ENCODE results near the gene ZBTB24. TPM values are rescaled to one million over a fixed set of nuclear protein-coding genes. Genes with fewer than 3 reads are reported as not detected.

Gene ZBTB24
- total and polyA plus RNA-seq, 4 donors, result 2.0 to 8.3 (median 5.0) TPM

GRCh38 chr6:109491207-109491938 lies 8.4 kb upstream of the ZBTB24 start:
- Histone ChIP-seq H3K36me3 (ENCODE audit: control insufficient read depth in 1 of 2, insufficient read depth in 2 of 2, low read length in 1 of 2) (no peaks in the 10 kb centered on the region), H3K27ac (ENCODE audit: low read depth in 1 of 2, low read length in 2 of 2) (no peak overlapping the region), H3K4me3 (ENCODE audit: low read length in 2 of 2) (no peak overlapping the region), H3K9me3 (ENCODE audit: control insufficient read depth, low read length) (no peaks in the 10 kb centered on the region), H3K4me1 (ENCODE audit: control insufficient read depth in 1 of 2, insufficient read depth in 2 of 2, low read length in 2 of 2) (no peaks in the 10 kb centered on the region), H3K27me3 (ENCODE audit: control insufficient read depth in 1 of 2, insufficient read depth in 2 of 2, low read length in 1 of 2) (no peaks in the 10 kb centered on the region)
- WGBS, 2 donors, result 47 to 56% methylated on average over 5 of the region's 5 CpGs
- no peak for ATAC-seq (ENCODE audit: low FRiP score)
- no peak for DNase-seq
- intact Hi-C loops (cut with DNase I), result no loop called here

DNA sequence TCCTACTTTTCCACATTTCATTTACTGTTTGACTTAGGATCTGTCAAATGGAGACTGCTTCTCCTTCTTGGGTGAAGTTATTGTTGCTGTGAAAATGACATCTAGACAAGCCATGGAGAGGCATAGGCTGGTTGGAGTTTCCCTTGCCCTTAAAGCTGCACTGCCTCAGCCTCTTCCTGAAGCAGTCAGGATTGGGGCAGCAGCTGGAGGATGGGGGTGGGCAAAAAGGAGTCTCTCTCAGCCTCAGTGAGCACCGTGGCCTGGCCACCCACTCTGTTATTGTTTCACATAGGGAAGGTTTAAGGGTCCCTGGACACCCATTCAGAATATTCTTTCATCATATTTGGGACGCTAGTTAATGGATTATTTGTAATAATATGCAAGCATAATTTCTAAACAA lies 7.7 kb upstream of the ZBTB24 start:
- 61 to 68% methylated on average over 2 of the region's 2 CpGs for WGBS, 2 donors
- intact Hi-C loops (cut with DNase I), result no loop called here
- no peak for ATAC-seq (ENCODE audit: low FRiP score)

DNA sequence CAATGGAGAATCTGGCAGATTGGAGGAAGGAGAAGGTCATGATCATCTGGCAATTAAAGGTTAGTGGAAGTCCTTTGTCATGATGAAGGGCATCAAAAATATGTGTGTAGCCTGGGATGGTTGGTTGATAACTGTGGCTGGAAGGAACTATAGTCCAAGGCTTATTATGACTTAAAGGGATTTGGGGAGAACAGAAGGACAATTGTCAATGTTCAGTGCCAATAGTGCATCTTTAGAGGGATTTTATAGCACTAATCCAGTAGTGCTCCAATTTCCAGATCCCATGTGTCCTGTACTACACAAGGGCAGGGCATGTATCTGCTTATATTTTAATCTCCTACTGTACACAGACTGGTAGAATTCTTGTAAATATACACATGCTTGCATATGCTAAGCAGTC lies 5.0 kb upstream of the ZBTB24 start:
- no peak overlapping the region for H3K4me3 ChIP-seq (ENCODE audit: low read length in 2 of 2)

More for the DNA sequence above, 7.7 kb upstream of the ZBTB24 start:
- Histone ChIP-seq H3K4me3 (ENCODE audit: low read length in 2 of 2) (no peak overlapping the region), H3K4me1 (ENCODE audit: control insufficient read depth in 1 of 2, insufficient read depth in 2 of 2, low read length in 2 of 2) (no peaks in the 10 kb centered on the region), H3K27ac (ENCODE audit: low read depth in 1 of 2, low read length in 2 of 2) (no peak overlapping the region), H3K27me3 (ENCODE audit: control insufficient read depth in 1 of 2, insufficient read depth in 2 of 2, low read length in 1 of 2) (no peaks in the 10 kb centered on the region), H3K9me3 (ENCODE audit: control insufficient read depth, low read length) (no peaks in the 10 kb centered on the region), H3K36me3 (ENCODE audit: control insufficient read depth in 1 of 2, insufficient read depth in 2 of 2, low read length in 1 of 2) (no peaks in the 10 kb centered on the region)
- no peak for DNase-seq

GRCh38 chr6:109486068-109486467 lies 3.0 kb upstream of the ZBTB24 start:
- no peaks in the 10 kb centered on the region for H3K9me3 ChIP-seq (ENCODE audit: control insufficient read depth, low read length)
- H3K27me3 ChIP-seq (ENCODE audit: control insufficient read depth in 1 of 2, insufficient read depth in 2 of 2, low read length in 1 of 2), result no peaks in the 10 kb centered on the region
- H3K4me3 ChIP-seq (ENCODE audit: low read length in 2 of 2), result no peak overlapping the region
- H3K27ac ChIP-seq (ENCODE audit: low read depth in 1 of 2, low read length in 2 of 2), result no peak overlapping the region
- peaks cover 0 to 6% of the 10 kb centered on the region in 2 donors for H3K4me1 ChIP-seq (ENCODE audit: control insufficient read depth in 1 of 2, insufficient read depth in 2 of 2, low read length in 2 of 2)
- DNase-seq, result no peak
- no peak for ATAC-seq (ENCODE audit: low FRiP score)
- H3K36me3 ChIP-seq (ENCODE audit: control insufficient read depth in 1 of 2, insufficient read depth in 2 of 2, low read length in 1 of 2), result peaks cover 0 to 1% of the 10 kb centered on the region in 2 donors
- 83 to 88% methylated on average over 1 of the region's 1 CpG for WGBS, 2 donors
- intact Hi-C loops (cut with DNase I), result no loop called here

More for the DNA sequence above, 5.0 kb upstream of the ZBTB24 start:
- Histone ChIP-seq H3K36me3 (ENCODE audit: control insufficient read depth in 1 of 2, insufficient read depth in 2 of 2, low read length in 1 of 2) (no peaks in the 10 kb centered on the region), H3K27me3 (ENCODE audit: control insufficient read depth in 1 of 2, insufficient read depth in 2 of 2, low read length in 1 of 2) (no peaks in the 10 kb centered on the region), H3K4me1 (ENCODE audit: control insufficient read depth in 1 of 2, insufficient read depth in 2 of 2, low read length in 2 of 2) (no peaks in the 10 kb centered on the region), H3K27ac (ENCODE audit: low read depth in 1 of 2, low read length in 2 of 2) (no peak overlapping the region), H3K9me3 (ENCODE audit: control insufficient read depth, low read length) (no peaks in the 10 kb centered on the region)
- no peak for DNase-seq
- intact Hi-C loops (cut with DNase I), result no loop called here
- no peak for ATAC-seq (ENCODE audit: low FRiP score)

DNA sequence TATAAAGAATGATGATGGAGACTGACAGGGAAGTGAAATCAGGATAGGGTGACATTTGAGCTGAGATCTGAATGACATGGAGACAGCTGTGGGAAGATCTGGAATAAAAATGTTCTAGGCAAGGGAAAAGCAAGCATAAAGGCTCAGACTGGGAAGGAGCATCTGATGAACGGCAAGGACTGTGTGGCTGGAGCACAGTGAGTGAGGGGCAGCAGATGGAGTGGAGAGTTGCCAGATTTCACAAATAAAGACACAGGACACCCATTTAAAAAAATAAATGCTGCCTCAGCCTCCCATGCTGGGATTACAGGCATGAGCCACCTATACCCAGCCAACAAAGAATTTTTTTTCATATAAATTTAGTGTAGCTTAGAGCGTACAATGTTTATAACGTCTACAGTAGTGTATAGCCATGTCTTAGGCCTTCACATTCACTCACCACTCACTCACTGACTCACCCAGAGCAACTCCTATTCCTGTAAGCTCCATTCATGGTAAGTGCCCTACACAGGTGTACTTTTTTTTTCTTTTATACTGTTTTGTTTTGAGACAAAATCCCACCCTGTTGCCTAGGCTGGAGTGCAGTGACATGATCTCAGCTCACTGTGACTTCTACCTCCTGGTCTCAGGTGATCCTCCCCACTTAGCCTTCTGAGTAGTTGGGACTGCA lies 2.4 kb upstream of the ZBTB24 start:
- intact Hi-C loops (cut with DNase I), result no loop called here
- 59 to 72% methylated on average over 3 of the region's 3 CpGs for WGBS, 2 donors
- Histone ChIP-seq H3K4me3 (ENCODE audit: low read length in 2 of 2) (no peak overlapping the region), H3K36me3 (ENCODE audit: control insufficient read depth in 1 of 2, insufficient read depth in 2 of 2, low read length in 1 of 2) (peaks cover 0 to 1% of the 10 kb centered on the region in 2 donors), H3K27me3 (ENCODE audit: control insufficient read depth in 1 of 2, insufficient read depth in 2 of 2, low read length in 1 of 2) (no peaks in the 10 kb centered on the region), H3K4me1 (ENCODE audit: control insufficient read depth in 1 of 2, insufficient read depth in 2 of 2, low read length in 2 of 2) (peaks cover 6 to 7% of the 10 kb centered on the region in 2 donors), H3K27ac (ENCODE audit: low read depth in 1 of 2, low read length in 2 of 2) (no peak overlapping the region), H3K9me3 (ENCODE audit: control insufficient read depth, low read length) (no peaks in the 10 kb centered on the region)
- ATAC-seq (ENCODE audit: low FRiP score) (no peak), DNase-seq (no peak)

DNA sequence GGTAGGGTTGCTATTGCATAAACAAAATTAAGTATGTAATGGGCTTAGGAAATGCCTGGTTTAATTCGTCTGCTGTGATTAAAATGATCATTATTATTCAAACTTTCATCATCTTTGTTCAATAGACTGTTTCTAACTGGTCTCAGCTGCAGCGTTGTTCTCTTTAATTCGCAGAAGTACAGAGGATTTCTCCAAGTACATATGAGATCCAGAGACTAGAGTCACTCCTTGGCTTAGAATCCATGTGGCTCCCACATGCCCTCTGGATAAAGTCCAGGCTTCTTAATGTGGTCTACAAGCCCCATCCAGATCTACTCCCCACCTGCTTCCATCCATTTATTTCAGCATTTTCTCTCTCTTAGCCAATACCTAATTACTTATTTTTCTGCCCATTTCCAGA lies 1.1 kb upstream of the ZBTB24 start:
- DNase-seq (no peak), ATAC-seq (ENCODE audit: low FRiP score) (no peak)
- 12 to 20% methylated on average over 3 of the region's 3 CpGs for WGBS, 2 donors
- no peak overlapping the region for H3K27ac ChIP-seq (ENCODE audit: low read depth in 1 of 2, low read length in 2 of 2)
- no peaks in the 10 kb centered on the region for H3K27me3 ChIP-seq (ENCODE audit: control insufficient read depth in 1 of 2, insufficient read depth in 2 of 2, low read length in 1 of 2)
- H3K9me3 ChIP-seq (ENCODE audit: control insufficient read depth, low read length), result no peaks in the 10 kb centered on the region
- H3K4me1 ChIP-seq (ENCODE audit: control insufficient read depth in 1 of 2, insufficient read depth in 2 of 2, low read length in 2 of 2), result peaks cover 7 to 13% of the 10 kb centered on the region in 2 donors
- intact Hi-C loops (cut with DNase I), result no loop called here
- H3K4me3 ChIP-seq (ENCODE audit: low read length in 2 of 2), result no peak overlapping the region
- H3K36me3 ChIP-seq (ENCODE audit: control insufficient read depth in 1 of 2, insufficient read depth in 2 of 2, low read length in 1 of 2), result peaks cover 0 to 1% of the 10 kb centered on the region in 2 donors

- peaks cover 0 to 1% of the 10 kb centered on the region in 2 donors for H3K36me3 ChIP-seq (ENCODE audit: control insufficient read depth in 1 of 2, insufficient read depth in 2 of 2, low read length in 1 of 2)
- peak overlapping the region; percentile 8 to 66 for H3K4me3 ChIP-seq (ENCODE audit: low read length in 2 of 2)
- whole genome bisulfite sequencing, 2 donors, result 1% methylated on average over 6 of the region's 6 CpGs
- ATAC-seq (ENCODE audit: low FRiP score) (no peak), DNase-seq (no peak)
- peak overlapping the region in 1 of 2 donors; percentile 2 for H3K27ac ChIP-seq (ENCODE audit: low read depth in 1 of 2, low read length in 2 of 2)
- H3K4me1 ChIP-seq (ENCODE audit: control insufficient read depth in 1 of 2, insufficient read depth in 2 of 2, low read length in 2 of 2), result peaks cover 7 to 14% of the 10 kb centered on the region in 2 donors
- no peaks in the 10 kb centered on the region for H3K27me3 ChIP-seq (ENCODE audit: control insufficient read depth in 1 of 2, insufficient read depth in 2 of 2, low read length in 1 of 2)
- intact Hi-C loops (cut with DNase I), result loop anchor here in 1 of 2 donors (1.0 to 2.0 kb wide), 2 partner anchors 27 to 43 kb away; partner anchors contain the start of genes PPIL6 and SMPD2
- no peaks in the 10 kb centered on the region for H3K9me3 ChIP-seq (ENCODE audit: control insufficient read depth, low read length)
Measured at GRCh38 chr6:109483735-109484057, 677 bp upstream of the ZBTB24 start.

- Histone ChIP-seq H3K4me3 (ENCODE audit: low read length in 2 of 2) (no peak overlapping the region), H3K27ac (ENCODE audit: low read depth in 1 of 2, low read length in 2 of 2) (no peak overlapping the region), H3K36me3 (ENCODE audit: control insufficient read depth in 1 of 2, insufficient read depth in 2 of 2, low read length in 1 of 2) (peaks cover 0 to 3% of the 10 kb centered on the region in 2 donors), H3K4me1 (ENCODE audit: control insufficient read depth in 1 of 2, insufficient read depth in 2 of 2, low read length in 2 of 2) (peaks cover 7 to 18% of the 10 kb centered on the region in 2 donors), H3K27me3 (ENCODE audit: control insufficient read depth in 1 of 2, insufficient read depth in 2 of 2, low read length in 1 of 2) (no peaks in the 10 kb centered on the region), H3K9me3 (ENCODE audit: control insufficient read depth, low read length) (no peaks in the 10 kb centered on the region)
- 96% methylated on average over 7 of the region's 7 CpGs for WGBS, 2 donors
- ATAC-seq (ENCODE audit: low FRiP score) (no peak), DNase-seq (no peak)
- intact Hi-C loops (cut with DNase I), result no loop called here
Measured at GRCh38 chr6:109480993-109481480, 2.0 kb downstream of the ZBTB24 start.
